Esophagus muscularis mucosa (tissue), 4 donors: ENCODE results near the gene CD79B. TPM values are rescaled to one million over a fixed set of nuclear protein-coding genes. Genes with fewer than 3 reads are reported as not detected.

Source experiments
- DNase-seq: peaks from one replicate; pipeline ENCODE4 v3.0.0-alpha.2; 2017; ENCODE audit errors: extremely low spot score
- H3K27ac ChIP-seq, 4 donors: fragments of 200-600 bp; sonication (generic); replicated peaks in 1 of 4; 1 replicate in 3 of 4; 2 replicates in 1 of 4; pipeline ENCODE4 v1.5.1; 2016 to 2019; ENCODE audit warnings: mild to moderate bottlenecking in 1 of 4
- H3K27me3 ChIP-seq, 4 donors: fragments of 200-600 bp; sonication (generic); one replicate each; pipeline versions ENCODE4 v1.5.1 to v1.6.0; 2016 to 2019
- H3K36me3 ChIP-seq, 4 donors: fragments of 200-600 bp; sonication (generic); one replicate each; pipeline ENCODE4 v1.5.1; 2016 to 2019
- H3K4me1 ChIP-seq, 4 donors: fragments of 200-600 bp; sonication (generic); one replicate each; pipeline ENCODE4 v1.5.1; 2016 to 2019
- H3K4me3 ChIP-seq, 4 donors: fragments of 200-600 bp; sonication (generic); 1 replicate in 2 of 4; 2 replicates in 2 of 4; pipeline ENCODE4 v1.5.1; 2016 to 2019; ENCODE audit warnings: mild to moderate bottlenecking in 4 of 4, moderate library complexity in 1 of 4
- H3K9me3 ChIP-seq, 4 donors: fragments of 200-600 bp; sonication (generic); 1 replicate in 3 of 4; 2 replicates in 1 of 4; pipeline ENCODE4 v1.5.1; 2016 to 2019
- CTCF ChIP-seq, 3 experiments: fragments of 200-600 bp in 2 of 3; fragments of 450-650 bp in 1 of 3; sonication (generic) in 2 of 3; IDR thresholded peaks; one replicate each; pipeline ENCODE4 v1.5.1; 2017 to 2019; ENCODE audit warnings: antibody characterized with exemption in 3 of 3, mild to moderate bottlenecking in 2 of 3, moderate library complexity in 1 of 3
- EP300 ChIP-seq: sonication (generic); formaldehyde crosslinking; IDR thresholded peaks from one replicate; pipeline ENCODE4 v1.6.1; 2017; ENCODE audit warnings: antibody characterized with exemption
- POLR2A ChIP-seq: fragments of 450-650 bp; IDR thresholded peaks from one replicate; pipeline ENCODE4 v1.6.1; 2017; ENCODE audit warnings: antibody characterized with exemption, moderate library complexity, mild to moderate bottlenecking, low read depth
- POLR2AphosphoS5 ChIP-seq, 2 donors: sonication (generic); formaldehyde crosslinking; IDR thresholded peaks; one replicate each; pipeline ENCODE4 v1.6.1; 2017; ENCODE audit warnings: antibody characterized with exemption in 2 of 2
- WGBS: methylation state at CpG from one replicate; pipeline ENCODE4 v1.1.5; 2018; 5-methylcytosine and 5-hydroxymethylcytosine counted together
- intact Hi-C: fragments of 100-400 bp; cut with DNase I; formaldehyde crosslinking; loops from one replicate; pipeline ENCODE4 v1.15.1; 2023
- total RNA-seq, 4 donors: library from RNA; depleted of rRNA; stranded (reverse); fragments of >200 nt; gene quantifications; one replicate each; pipeline versions ENCODE4 v1.1.0 to v1.2.1, GENCODE V29; 2016

The CD79B gene
- total RNA-seq, 4 donors from 2014 or later = 2.1 to 6.1 (median 5.8) TPM

- TF ChIP-seq POLR2AphosphoS5 (IDR thresholded peaks at IDR 0.05) (peak in 1 of 2 donors; percentile 15), EP300 (no peak), CTCF (IDR thresholded peaks at IDR 0.05) (no peak)
Observed at GRCh38 chr17:63969278-63969677, 37.1 kb upstream of the CD79B start.

GRCh38 chr17:63967953-63968352 lies 35.8 kb upstream of the CD79B start:
- H3K9me3 ChIP-seq = no peaks in the 10 kb centered on the region
- no peak overlapping the region for H3K27ac ChIP-seq
- no peaks in the 10 kb centered on the region for H3K36me3 ChIP-seq
- H3K27me3 ChIP-seq = peaks cover 0 to 5% (median 0%) of the 10 kb centered on the region in 4 donors
- 96% methylated on average over 14 of the region's 19 CpGs for WGBS
- TF ChIP-seq EP300 (no peak), POLR2AphosphoS5 (IDR thresholded peaks at IDR 0.05) (no peak), POLR2A (no peak)
- H3K4me1 ChIP-seq = peaks cover 0 to 15% (median 3%) of the 10 kb centered on the region in 4 donors
- no peak for DNase-seq
- intact Hi-C loops = no loop called here
- no peak overlapping the region for H3K4me3 ChIP-seq

More at GRCh38 chr17:63969278-63969677, 37.1 kb upstream of the CD79B start:
- H3K9me3 ChIP-seq = no peaks in the 10 kb centered on the region
- H3K36me3 ChIP-seq = no peaks in the 10 kb centered on the region
- H3K4me1 ChIP-seq = peaks cover 0 to 2% (median 0%) of the 10 kb centered on the region in 4 donors
- no peak for DNase-seq
- intact Hi-C loops = no loop called here
- peaks cover 0 to 14% (median 0%) of the 10 kb centered on the region in 4 donors for H3K27me3 ChIP-seq
- H3K27ac ChIP-seq = no peak overlapping the region
- H3K4me3 ChIP-seq = no peak overlapping the region
- 73% methylated on average over 10 of the region's 10 CpGs for WGBS

GRCh38 chr17:63966646-63967264 lies 34.6 kb upstream of the CD79B start:
- Histone ChIP-seq H3K9me3 (no peaks in the 10 kb centered on the region), H3K27ac (no peak overlapping the region), H3K36me3 (no peaks in the 10 kb centered on the region), H3K4me3 (no peak overlapping the region), H3K4me1 (peaks cover 12 to 26% (median 15%) of the 10 kb centered on the region in 4 donors), H3K27me3 (no peaks in the 10 kb centered on the region)
- DNase-seq = no peak
- WGBS = 79% methylated on average over 11 of the region's 11 CpGs
- TF ChIP-seq POLR2A = no peak
- no peak for TF ChIP-seq EP300
- TF ChIP-seq CTCF (IDR thresholded peaks at IDR 0.05) = no peak
- no peak for TF ChIP-seq POLR2AphosphoS5 (IDR thresholded peaks at IDR 0.05)
- intact Hi-C loops = no loop called here

GRCh38 chr17:63963123-63963522 lies 31.0 kb upstream of the CD79B start:
- Histone ChIP-seq H3K27ac (peak overlapping the region; percentile 43 to 73 (median 56)), H3K4me1 (peaks cover 25 to 35% (median 28%) of the 10 kb centered on the region in 4 donors), H3K4me3 (no peak overlapping the region), H3K27me3 (peaks cover 0 to 14% (median 0%) of the 10 kb centered on the region in 4 donors), H3K9me3 (no peaks in the 10 kb centered on the region), H3K36me3 (no peaks in the 10 kb centered on the region)
- intact Hi-C loops = no loop called here
- TF ChIP-seq EP300 (no peak), CTCF (IDR thresholded peaks at IDR 0.05) (no peak), POLR2AphosphoS5 (IDR thresholded peaks at IDR 0.05) (peak; percentile 45 to 46)
- no peak for DNase-seq
- WGBS = 76% methylated on average over 4 of the region's 4 CpGs

- intact Hi-C loops = no loop called here
- H3K27me3 ChIP-seq = peaks cover 0 to 14% (median 0%) of the 10 kb centered on the region in 4 donors
- H3K36me3 ChIP-seq = no peaks in the 10 kb centered on the region
- H3K4me3 ChIP-seq = no peak overlapping the region
- TF ChIP-seq POLR2A (no peak), CTCF (IDR thresholded peaks at IDR 0.05) (no peak), POLR2AphosphoS5 (IDR thresholded peaks at IDR 0.05) (no peak), EP300 (no peak)
- WGBS = 64% methylated on average over 10 of the region's 10 CpGs
- no peaks in the 10 kb centered on the region for H3K9me3 ChIP-seq
- peak overlapping the region in 3 of 4 donors; percentile 18 to 66 (median 41) for H3K27ac ChIP-seq
- peaks cover 25 to 35% (median 28%) of the 10 kb centered on the region in 4 donors for H3K4me1 ChIP-seq
- DNase-seq = no peak
Observed at GRCh38 chr17:63962298-63962744, 30.2 kb upstream of the CD79B start.
